HEK293 (cell line): ENCODE data around the gene TSACC.

ENCODE experiments used
- CTCF ChIP-seq: fragments of 450-650 bp; formaldehyde crosslinking; IDR thresholded peaks from 2 replicates; pipeline ENCODE4 v1.5.1; 2016; ENCODE audit warnings: missing biosample characterization, missing genetic modification characterization
- KLF17 ChIP-seq: fragments of 450-650 bp; formaldehyde crosslinking; IDR thresholded peaks from 2 replicates; pipeline ENCODE4 v1.5.1; 2016; ENCODE audit warnings: missing biosample characterization, missing genetic modification characterization
- ZNF621 ChIP-seq: fragments of 450-650 bp; formaldehyde crosslinking; IDR thresholded peaks from 2 replicates; pipeline ENCODE4 v1.5.1; 2017; ENCODE audit warnings: missing biosample characterization, missing genetic modification characterization
- ZNF629 ChIP-seq: fragments of 450-650 bp; formaldehyde crosslinking; IDR thresholded peaks from 2 replicates; pipeline ENCODE4 v1.5.1; 2017; ENCODE audit warnings: missing biosample characterization, missing genetic modification characterization
- ZSCAN18 ChIP-seq: fragments of 450-650 bp; formaldehyde crosslinking; IDR thresholded peaks from 2 replicates; pipeline ENCODE4 v1.5.1; 2016; ENCODE audit warnings: missing biosample characterization, missing genetic modification characterization
- ZSCAN5A ChIP-seq: fragments of 450-650 bp; formaldehyde crosslinking; IDR thresholded peaks from 2 replicates; pipeline ENCODE4 v1.5.1; 2016; ENCODE audit warnings: missing biosample characterization, missing genetic modification characterization

- no peak for TF ChIP-seq ZNF621 (tag by site-specific recombination)
- no peak for TF ChIP-seq ZSCAN5A (tag by site-specific recombination)
- TF ChIP-seq CTCF (tag by site-specific recombination) = no peak
- no peak for TF ChIP-seq ZSCAN18 (tag by site-specific recombination)
- no peak for TF ChIP-seq KLF17 (tag by site-specific recombination)
- no peak for TF ChIP-seq ZNF629 (tag by site-specific recombination)
Measured at GRCh38 chr1:156338180-156338976, at the start of gene TSACC, which contains the start of gene CCT3.
